ENCODE measurements around the gene CRTC3.
"Not testable (repeated sequence)": the region's sequence is repeated elsewhere in the genome, so short reads cannot be mapped to it uniquely, and the experiment has no call there.

Gene CRTC3

DNA sequence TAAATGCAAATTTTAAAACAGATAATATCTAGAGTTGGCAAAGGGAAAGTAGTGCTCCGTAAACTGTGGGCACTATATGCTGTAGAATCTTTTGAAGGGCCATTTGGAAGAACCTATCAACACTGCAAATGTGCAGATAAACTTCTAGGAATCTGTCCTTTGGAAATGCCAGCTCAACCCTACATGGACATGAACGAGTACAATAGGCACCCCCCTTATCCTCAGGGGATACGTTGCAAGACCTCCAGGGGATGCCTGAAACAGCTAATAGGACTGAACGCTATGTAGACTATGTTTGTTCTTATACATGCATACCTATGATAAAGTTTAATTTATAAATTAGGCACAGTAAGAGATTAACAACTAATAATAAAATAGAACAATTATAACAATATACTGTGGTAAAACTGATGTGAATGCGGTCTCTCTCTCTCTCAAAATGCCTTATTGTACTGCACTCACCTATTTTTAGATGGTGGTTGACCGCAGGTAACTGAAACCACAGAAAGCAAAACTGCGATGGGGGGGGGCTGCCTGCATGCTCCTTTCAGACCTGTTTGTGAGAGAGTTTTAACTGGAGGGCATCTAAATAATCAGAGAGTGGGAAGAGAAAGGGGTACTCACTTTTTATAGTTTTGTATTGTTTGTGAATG, 127.9 kb downstream of the CRTC3 start:
- DNase-seq, result peak; percentile 52

DNA sequence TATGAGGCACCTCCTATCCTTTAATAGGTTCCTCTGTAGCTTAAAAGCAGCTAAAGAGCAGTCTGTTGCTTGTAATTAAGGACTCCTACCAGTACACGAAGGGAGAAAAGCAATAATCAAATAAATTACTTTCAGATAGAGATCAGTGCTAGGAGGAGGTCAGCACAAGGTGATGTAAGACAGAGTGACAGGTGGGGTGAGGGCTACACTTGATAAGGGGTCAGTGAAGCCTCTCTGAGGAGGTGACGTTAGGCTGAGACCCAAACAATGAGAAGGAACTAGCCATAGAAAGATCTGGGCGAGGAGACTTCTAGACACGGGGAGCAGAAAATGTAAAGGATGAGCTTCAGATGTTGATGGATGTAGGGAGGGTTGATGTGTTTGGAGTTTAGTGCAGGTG, 129.8 kb downstream of the CRTC3 start:
- DNase-seq, result no peak

DNA sequence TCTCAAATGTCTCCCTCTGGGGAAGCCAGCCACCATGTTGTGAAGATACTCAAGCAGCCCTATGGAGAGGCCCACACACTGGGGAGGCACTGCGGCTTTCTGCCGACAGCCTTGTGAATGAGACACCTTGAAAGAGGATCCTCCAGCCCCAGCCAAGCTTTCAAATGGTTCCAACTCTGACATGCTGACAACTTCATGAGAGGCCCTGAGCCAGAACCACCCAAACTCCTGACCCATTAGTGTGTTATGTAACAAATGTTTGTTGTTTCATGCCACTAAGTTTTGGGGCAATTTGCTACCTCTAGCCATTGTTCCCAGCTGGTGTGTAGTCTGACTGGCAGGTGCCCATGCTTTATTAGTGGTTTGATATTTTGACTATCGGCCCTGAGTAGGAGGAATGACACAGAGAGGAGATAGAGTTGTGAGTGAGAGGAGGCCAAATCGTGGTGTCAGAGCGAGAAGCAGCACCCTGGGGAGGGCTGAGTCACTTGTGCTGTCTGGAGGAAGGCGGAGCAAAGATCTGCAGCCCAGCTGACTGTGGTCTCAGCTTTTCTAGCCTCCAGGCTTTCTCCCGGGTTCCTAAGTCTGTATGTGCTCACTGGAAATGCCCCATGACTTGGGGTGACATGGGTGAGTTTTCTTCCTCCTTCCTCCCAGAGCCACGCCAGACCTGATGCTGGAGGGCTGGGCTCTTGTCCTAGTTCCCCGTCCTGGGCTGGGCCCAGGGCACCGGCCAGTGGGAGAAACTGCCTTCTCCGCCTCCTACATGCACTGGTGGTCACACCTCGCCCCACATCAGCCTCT, 130.7 kb downstream of the CRTC3 start:
- peak; percentile 35 for DNase-seq

DNA sequence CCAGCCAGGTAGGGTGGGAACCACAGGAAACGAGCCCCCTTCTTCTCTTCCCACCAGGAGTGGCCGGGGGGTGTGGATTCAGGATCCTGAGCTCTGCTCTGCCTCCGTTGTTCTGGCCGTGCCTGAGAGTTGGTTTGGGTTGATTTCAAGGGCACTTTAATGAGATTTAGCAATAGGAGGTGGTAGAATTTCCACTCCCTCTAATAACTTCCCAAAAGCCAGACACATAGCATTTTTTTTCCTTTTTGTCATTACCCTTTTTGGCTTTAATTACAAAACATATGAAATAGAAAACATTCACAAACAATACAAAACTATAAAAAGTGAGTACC, 131.2 kb downstream of the CRTC3 start:
- not testable (repeated sequence) for DNase-seq

DNA sequence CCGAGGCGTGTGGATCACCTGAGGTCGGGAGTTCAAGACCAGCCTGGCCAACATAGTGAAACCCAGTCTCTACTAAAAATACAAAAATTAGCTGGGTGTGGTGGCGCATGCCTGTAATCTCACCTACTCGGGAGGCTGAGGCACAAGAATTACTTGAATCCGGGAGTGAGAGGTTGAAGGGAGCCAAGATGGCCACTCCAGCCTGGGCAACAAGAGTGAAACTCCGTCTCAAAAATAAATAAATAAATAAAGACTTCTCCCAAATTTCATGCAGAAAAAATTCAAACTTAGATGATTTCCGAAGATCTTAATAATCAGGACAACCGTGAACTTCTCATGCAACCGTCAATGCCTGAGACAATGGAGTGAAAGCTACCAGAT, 134.3 kb downstream of the CRTC3 start:
- not testable (repeated sequence) for DNase-seq

DNA sequence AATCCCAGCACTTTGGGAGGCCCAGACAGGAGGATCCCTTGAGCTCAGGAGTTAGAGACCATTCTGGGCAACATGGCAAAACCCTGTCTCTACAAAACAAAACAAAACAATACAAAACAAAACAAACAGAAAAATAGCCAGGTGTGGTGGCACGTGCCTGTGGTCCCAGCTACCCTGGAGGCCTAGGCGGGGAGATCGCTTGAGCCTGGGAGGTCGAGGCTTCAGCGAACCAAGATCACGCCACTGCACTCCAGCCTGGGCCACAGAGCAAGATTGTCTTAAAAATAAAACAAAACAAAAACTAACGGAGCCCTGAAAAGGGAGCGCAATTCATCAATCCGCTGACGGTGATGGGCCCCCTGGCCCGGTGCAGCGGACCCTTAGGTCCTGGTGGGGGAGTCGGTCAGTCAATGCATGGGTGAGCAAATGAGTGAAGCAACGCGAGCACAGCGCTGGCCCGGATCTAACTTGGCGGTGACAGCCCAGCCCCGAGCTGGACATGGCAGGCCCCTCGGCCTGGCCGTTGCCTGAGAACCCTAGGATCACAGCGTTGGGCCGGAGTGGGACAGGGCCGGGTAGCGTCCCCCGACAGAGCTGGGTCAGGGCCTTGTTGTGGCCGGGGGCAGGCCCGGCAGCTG, 135.0 kb downstream of the CRTC3 start:
- DNase-seq, result no peak

DNA sequence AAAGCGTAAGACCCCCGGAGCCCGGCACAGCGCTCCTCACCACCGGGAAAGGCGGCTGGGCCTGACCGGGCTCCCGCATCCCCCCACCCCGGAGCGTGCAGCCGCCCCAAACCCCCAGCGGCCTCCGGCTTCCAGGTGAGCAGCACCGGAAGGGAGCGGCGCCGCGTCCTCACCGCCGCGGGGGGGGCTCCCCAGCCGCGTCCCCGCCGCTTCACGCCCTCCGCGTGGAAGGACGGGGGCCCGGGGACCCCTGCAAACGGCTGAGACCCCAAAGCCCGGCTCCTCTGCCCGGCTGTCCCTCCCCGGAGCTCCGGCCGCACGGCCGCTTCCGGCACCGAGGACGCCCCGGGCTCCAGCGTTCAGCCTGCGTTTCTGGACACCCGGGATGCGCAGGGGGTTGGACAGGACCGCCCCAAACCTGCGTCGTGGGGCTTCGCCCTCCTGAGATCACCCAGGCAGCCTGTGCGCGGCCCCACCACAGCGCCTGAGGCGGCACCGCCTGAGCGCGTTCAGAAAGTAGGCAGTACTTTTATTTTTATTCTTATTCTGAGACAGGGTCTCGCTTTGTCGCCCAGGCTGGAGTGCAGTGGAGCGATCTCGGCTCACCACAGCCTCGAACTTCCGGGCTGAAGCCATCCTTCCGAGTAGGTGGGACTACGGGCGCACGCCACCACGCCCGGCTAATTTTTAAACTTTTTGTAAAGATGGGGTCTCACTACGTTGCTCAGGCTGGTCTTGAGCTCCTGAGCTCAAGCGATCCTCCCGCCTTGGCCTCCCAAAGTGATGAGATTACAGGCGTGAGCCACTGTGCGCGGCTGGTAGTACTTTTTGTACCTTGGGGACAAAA, 135.8 kb downstream of the CRTC3 start:
- DNase-seq, result no peak

DNA sequence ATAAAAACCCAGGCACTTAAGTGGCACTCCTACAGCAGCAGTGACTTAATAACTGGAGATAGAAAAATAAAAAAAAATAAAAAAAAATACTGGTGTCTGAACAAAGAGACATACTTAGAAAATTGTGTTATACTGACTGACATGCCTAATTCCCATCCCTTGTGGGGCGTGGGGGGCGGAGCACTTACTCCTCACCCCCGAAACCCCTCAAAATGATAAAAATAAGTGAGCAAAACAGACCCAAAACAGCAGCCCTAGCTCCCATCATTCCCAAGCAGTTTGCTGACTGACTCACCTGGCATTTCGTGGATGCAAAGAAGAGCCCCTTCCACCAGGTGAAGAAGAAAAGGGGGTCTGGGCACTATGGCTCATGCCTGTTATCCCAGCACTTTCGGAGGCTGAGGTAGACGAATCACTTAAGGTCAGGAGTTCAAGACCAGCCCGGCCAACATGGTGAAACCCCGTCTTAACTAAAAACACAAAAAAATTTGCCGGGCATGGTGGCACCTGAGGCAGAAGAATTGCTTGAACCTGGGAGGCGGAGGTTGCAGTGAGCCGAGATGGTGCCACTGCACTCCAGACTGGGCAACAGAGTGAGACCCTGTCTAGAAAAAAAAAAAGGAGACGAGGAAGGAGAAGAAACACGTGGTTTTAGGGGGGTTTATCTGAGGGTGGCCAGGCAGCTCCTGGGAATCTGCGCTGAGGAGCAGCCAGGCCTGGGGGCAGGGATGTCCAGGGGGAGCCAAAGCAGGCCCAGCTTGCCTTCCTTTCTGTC, 136.6 kb downstream of the CRTC3 start:
- DNase-seq, result no peak

DNA sequence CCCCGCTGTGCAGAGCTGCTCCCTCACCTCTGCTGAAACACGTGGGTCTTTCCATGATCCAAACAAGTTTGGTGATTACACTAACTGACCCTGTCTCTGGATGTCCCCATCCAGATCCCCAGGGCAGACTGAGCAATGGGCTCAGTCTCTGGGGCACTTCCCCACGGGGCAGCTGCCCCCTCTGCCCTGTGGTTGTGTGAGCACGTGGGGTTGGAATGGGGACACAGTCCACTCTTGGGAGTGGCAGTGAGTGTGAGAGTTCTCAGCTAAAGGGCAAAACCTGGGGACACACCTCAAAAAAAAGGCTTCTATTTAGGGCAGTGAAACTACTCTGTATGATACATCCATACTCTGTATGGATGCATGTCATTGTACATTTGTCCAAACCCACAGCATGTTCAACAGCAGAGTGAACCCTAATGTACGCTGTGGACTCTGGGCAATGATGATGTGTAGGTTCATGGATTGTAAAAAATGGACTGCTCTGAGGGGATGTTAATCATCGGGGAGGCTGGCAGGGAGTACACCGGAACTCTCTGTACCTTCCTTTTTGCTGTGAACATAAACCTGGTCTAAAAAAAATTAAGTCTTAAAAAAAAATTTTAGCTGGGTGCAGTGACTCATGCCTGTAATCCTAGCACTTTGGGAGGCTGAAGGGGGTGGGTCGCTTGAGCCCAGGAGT, 137.5 kb downstream of the CRTC3 start:
- no peak for DNase-seq

DNA sequence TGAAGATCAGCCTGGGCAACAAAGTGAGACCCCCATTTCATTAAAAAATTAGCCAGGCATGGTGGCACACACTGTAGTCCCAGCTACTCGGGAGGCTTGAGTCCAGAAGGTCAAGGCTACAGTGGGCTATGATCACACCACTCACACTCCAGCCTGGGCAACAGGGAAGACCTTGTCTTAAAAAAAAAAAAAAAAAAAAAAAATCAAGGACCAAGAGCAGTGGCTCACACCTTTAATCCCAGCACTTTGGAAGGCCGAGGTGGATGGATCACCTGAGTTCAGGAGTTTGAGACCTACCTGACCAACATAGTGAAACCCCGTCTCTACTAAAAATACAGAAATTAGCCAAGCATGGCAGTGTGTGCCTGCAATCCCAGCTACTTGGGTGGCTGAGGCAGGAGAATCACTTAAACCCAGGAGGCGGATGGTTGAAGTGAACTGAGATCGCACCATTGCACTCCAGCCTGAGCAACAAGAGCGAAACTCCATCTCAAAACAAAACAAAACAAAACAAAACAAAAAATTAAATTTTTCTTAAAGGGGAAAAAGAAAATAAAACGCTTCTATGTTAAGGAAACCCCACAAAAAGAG, 138.1 kb downstream of the CRTC3 start:
- DNase-seq, result not testable (repeated sequence)

DNA sequence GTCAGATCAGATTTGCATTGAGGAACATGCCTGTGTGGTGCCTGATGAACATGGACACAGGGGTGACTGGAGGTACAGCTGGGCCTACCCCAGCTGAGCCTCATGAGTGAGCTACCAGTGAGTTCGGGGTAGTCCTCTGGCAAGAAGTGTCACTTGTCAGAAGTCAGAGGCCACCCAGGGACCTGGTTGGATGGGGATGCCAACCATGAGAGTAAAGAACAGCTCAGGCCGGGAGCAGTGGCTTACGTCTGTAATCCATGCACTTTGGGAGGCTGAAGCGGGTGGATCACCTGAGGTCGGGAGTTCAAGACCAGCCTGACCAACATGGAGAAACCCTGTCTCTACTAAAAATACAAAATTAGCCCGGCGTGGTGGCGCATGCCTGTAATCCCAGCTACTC, 140.9 kb downstream of the CRTC3 start:
- DNase-seq, result not testable (repeated sequence)

DNA sequence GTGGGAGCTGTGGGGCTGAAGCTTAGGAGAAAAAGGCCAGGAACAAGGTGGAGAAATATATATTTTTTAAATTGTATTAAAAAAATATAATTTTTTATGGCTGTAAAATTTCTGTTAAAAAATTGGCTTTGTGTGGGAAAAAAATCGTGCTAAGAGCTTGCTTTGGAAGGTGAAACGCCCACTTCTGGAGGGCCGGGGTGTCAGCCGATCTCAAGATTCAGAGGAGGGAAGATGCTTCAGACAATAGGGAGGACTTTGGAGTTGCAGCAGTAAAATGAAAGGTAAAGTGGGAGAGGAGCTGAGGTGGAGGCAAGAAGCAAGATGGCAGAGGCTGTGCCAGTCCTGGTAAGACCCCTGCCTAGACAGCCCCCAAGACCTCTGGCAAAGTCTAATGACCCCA, 141.5 kb downstream of the CRTC3 start:
- DNase-seq, result no peak

DNA sequence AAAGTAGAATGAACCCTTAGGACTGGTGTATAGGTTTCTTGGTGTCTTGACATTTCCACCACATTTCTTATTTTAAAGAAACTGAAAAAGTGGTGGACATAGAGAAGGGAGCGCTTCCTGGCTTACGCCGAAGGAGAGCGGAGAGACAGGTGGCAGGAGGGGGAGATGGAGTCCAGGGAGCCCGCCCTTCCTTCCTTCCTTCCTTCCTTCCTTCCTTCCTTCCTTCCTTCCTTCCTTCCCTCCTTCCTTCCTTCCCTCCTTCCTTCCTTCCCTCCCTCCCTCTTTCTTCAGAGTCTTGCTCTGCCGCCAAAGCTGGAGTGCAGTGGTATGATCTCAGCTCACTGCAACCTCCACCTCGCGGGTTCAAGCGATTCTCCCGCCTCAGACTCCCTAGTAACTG, 143.6 kb downstream of the CRTC3 start:
- not testable (repeated sequence) for DNase-seq

DNA sequence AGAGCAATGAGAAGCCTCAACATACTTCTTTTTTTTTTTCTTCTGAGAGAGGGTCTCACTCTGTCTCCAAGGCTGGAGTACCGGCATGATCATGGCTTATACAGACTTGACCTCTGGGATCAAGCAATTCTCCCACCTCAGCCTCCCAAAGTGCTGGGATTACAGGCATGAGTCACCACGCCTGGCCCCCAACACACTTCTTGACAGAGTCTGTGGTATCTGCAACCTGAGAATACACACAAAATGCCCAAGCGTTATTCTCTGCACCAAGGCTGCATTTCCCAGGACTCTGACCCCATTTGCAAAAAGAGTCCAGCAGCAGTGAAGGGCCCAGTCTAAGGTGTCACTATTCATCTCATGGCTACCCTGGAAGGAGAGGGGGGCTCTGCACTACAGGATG, 144.8 kb downstream of the CRTC3 start:
- DNase-seq, result no peak

DNA sequence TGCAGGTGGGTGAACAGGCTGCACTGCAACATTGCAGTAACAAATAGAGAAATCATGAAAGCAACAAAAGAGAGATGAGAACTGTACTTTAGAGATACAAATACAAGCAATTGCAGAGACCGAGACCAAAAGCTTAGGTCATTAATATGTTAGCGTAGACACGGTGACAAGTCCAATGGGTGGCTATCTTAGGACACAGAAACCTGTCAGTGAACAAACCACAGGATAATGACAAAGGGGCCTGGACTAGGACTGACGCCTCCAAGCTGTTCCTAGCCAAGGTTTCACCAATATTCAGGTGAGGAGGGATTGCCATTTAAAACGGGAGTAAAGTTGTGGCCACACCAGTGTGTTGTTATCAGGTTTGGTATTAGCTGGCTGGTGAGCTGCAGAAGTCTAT, 145.7 kb downstream of the CRTC3 start:
- DNase-seq, result no peak

DNA sequence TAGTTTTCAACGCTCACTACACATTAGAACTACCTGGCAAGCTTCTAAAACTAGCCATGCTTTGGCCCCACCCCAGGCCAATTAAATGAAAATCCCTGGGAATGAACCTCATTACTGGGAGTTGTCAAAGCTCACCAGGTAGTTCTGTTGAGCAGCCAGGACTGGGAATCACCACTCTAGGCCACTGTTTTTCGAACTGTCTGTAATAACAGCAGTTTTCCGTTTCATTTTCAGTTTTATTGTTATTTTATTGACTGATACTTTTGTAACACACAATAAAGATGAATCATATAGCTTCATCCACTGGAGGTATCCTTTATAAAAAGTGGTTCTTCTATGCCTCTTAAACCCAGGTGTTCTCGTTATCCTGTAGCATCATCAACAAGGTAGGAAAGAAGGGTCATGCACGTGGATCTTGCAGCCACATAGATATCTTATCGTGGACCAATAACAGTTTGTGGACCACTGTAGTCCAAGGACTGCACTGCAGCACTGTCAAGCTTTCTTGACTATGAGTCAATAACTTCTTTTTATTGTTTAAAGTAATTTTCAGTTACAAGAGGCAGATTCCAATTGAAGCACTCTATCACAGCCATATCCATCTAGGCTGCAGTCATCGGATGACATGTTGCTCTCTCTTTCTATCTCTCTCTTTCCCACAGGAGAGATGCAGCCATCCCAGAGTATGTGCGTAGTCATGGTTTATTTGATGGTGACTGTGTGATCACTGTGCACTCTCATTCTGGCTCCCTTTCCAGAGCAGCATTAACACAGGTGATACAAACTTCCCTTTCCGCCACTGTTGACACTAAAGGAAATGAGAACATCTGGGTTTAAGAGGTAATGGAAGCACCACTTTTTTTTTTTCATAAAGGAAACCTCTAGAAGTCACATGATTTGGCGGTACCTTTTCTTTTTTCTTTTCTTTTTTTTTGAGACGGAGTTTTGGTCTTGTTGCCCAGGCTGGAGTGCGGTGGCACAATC, 148.4 kb downstream of the CRTC3 start:
- no peak for DNase-seq

DNA sequence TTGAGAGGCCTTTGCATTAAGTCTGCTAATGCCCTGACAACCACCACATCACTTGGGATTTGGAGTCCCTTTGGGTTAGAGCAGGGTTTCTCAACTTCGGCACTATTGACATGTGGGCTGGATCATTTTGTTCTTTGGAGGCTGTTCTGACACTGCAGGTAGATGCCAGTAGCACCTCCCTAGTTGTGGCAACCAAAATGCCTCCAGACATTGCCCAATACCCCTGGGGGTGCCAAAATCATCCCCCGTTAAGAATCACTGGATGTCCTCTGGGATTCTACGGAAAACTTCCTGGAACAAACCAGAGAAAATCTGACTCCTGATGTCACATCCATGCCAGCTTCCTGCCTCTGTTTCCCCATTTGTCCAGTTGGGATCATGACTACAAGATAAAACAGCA, 150.2 kb downstream of the CRTC3 start:
- no peak for DNase-seq

DNA sequence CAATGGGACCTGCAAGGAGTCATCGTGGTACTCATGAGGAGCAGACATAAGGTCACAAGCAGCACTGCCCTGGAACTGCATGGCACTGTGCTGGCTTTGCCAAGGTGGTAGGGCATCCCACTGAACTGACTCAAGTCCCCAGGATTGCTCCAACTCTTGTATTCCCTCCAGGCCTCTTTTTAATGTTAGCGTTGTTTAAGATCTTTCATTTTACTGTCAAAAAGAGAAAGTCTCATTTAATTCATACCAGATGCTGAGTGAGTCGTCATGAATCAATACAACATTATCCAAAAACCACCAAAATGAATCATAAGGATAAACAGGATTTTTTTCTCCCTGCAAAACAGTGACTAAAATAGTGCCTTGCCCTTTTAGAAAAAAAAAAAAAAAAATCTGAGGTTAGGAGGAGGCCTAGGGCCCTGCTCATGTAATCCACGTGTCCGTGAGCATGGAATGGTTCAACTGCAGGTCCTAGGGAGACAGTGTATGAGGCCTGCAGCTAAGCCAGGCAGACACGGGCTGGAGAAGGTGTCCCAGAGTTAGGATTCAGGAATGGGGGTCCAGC, 150.7 kb downstream of the CRTC3 start:
- no peak for DNase-seq

DNA sequence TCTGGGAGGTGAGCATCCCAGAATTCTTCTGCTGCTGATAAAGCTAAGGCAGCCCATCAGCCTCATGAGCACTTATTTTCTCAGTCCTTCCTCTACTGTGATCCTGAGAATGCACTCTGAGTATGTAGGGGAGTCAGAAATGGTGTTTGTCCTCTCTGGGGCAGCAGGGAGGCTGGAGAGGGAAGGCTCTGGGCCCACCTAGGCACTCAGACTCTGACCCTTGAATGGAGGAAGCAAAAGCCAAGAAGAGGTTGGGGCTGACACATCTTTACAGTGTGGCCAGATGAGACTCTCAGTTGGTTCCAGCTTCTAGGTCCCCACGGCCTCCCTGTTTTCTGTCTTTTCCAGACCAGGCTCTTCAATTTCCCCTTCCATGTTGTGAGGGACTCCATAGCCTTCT, 151.3 kb downstream of the CRTC3 start:
- no peak for DNase-seq

DNA sequence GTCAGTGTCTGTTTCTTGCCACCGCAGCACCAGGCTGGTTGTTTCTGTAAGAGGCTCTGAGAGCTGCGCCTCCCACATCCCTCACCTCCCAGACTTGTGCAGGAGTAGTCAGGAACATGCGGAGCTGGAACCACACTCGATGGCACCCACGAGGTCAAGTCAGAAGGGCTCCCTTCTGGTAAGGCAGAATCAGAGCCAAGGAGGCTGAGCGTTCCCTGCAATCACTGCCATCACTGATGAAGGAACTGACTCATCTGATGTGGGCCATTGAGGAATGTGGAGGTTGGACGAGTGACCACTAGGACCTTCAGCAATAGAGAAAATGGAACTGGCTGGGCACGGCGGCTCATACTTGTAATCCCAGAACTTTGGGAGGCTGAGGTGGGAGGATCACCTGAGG, 151.8 kb downstream of the CRTC3 start:
- no peak for DNase-seq
